Heart left ventricle (tissue), 13 donors: Measurements from ENCODE around the gene ZCCHC3.

ENCODE experiments used
- POLR2A ChIP-seq, 2 donors: fragments of 450-650 bp; IDR thresholded peaks; one replicate each; pipeline ENCODE4 v1.6.1; 2017; ENCODE audit warnings: antibody characterized with exemption in 2 of 2, mild to moderate bottlenecking in 2 of 2, moderate library complexity in 2 of 2
- TF ChIP-seq, protein P1 (sequence below), 12 donors: fragments of 200-600 bp; sonication (generic) in 4 of 12; IDR thresholded peaks; one replicate each; pipeline versions ENCODE4 v1.5.0 to v1.8.0; 2018 to 2022; ENCODE audit warnings: antibody characterized with exemption in 12 of 12, mild to moderate bottlenecking in 5 of 12
- donor health status: ischemic (EF 13 %, LVEDD 7.1; RV severe dilation, severe dysfunction).
- donor health status: DM: no; HTN: yes; CAD: no.
- donor health status: DM: no; HTN: no; CAD: no.
- donor health status: ischemic (EF 25% LVEDD 6.9; RV normal size, moderate dysfunction).
- donor health status: ischemic (EF 25% LVEDD 5.7; RV mildly dilated, moderate dysfunction).
- donor health status: ischemic (EF 35%, LVEDD 5.7; RV mildly dilated, moderate dysfunction).
- donor health status: nonischemic (EF 11% LVEDD 7.7; RV severe dilation, severe dysfunction).
- donor health status: DM: yes; HTN: yes; CAD: no.
- donor health status: PGD.
- donor health status: ischemic (EF 29% LVEDD 5.4; RV normal size, mild dysfunction).
- donor health status: nonischemic (EF 23%, LVEDD 6.1; RV moderate dilation, normal function).

DNA sequence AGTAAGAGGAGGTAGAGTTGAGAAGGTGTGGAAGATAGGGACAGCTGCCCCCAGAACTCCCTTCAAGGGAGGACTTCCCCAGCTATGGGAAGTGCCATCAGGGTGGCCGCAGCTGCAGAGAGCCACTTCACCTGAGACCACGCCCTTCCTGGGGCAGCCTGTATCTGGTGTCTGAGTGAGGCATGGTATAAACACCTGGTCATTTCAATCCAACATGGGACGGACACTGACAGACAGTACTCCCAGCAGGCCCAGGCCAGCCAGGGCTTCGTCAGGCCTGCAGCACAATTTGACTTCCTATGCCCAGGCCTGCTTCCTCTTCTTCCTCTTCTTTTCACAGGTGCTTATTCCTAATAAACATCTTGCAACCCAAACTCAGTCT is 32.5 kb downstream of the ZCCHC3 start:
- TF ChIP-seq, protein P1, sequence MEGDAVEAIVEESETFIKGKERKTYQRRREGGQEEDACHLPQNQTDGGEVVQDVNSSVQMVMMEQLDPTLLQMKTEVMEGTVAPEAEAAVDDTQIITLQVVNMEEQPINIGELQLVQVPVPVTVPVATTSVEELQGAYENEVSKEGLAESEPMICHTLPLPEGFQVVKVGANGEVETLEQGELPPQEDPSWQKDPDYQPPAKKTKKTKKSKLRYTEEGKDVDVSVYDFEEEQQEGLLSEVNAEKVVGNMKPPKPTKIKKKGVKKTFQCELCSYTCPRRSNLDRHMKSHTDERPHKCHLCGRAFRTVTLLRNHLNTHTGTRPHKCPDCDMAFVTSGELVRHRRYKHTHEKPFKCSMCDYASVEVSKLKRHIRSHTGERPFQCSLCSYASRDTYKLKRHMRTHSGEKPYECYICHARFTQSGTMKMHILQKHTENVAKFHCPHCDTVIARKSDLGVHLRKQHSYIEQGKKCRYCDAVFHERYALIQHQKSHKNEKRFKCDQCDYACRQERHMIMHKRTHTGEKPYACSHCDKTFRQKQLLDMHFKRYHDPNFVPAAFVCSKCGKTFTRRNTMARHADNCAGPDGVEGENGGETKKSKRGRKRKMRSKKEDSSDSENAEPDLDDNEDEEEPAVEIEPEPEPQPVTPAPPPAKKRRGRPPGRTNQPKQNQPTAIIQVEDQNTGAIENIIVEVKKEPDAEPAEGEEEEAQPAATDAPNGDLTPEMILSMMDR (IDR thresholded peaks at IDR 0.05), result no peak
- no peak for TF ChIP-seq POLR2A (IDR thresholded peaks at IDR 0.05)
